ENCODE data around the gene DRAM2. TPM values are rescaled to one million over a fixed set of nuclear protein-coding genes. Genes with fewer than 3 reads are reported as not detected.

DRAM2 gene
- total and polyA plus RNA-seq, 9 of the 15 experiments (the other 6 are each of a cell fraction or from before 2014, with no cell fraction given): 29.0 to 161 (median 53.5) TPM

GRCh38 chr1:111131693-111132092 lies 8.2 kb downstream of the DRAM2 start:
- H3K9me1 ChIP-seq (ENCODE audit: control insufficient read depth, insufficient read depth, low read length): no peaks in the 10 kb centered on the region
- FAIRE-seq (no peak), DNase-seq (ENCODE audit: extremely low read depth in 1 of 4, low spot score in 3 of 4) (no peak), ATAC-seq (no peak)
- in situ Hi-C loops (cut with MboI): no loop called here
- ChIA-PET CTCF (ENCODE audit: low intra/inter-chr PET ratio) (interaction anchor here (0.6 kb wide), 1 partner anchor 87 kb away, joined by 3 read pairs; no protein-coding TSS in a partner anchor), POLR2A (interaction anchor here (0.8 to 1.2 kb wide), 4 partner anchors 9 to 29 kb away, joined by 3 to 4 read pairs (median 3); no protein-coding TSS in a partner anchor)
- no peaks in the 10 kb centered on the region for H3K27me3 ChIP-seq (ENCODE audit: control insufficient read depth in 2 of 2, insufficient read depth in 2 of 2, low read length in 2 of 2)
- no peaks in the 10 kb centered on the region for H4K20me1 ChIP-seq (replicated peaks; ENCODE audit: control insufficient read depth, insufficient read depth, low read length)
- WGBS (ENCODE audit: insufficient coverage, low coverage, missing lambda C conversion rate): 85% methylated on average over 4 of the region's 4 CpGs
- no peak overlapping the region for H2AFZ ChIP-seq (ENCODE audit: low read depth, low read length)
- TF ChIP-seq CEBPB (tag; IDR thresholded peaks at IDR 0.05): peak; percentile 62
- TF ChIP-seq SRSF1 (IDR thresholded peaks at IDR 0.05; ENCODE audit: low read depth, low read length): no peak
- H3K36me3 ChIP-seq (ENCODE audit: control insufficient read depth, insufficient read depth, low read length): peaks cover 48% of the 10 kb centered on the region
- H3K4me1 ChIP-seq (replicated peaks in 1 of 2; ENCODE audit: control insufficient read depth in 2 of 2, insufficient read depth in 2 of 2, low read length in 2 of 2): no peaks in the 10 kb centered on the region
- intact Hi-C loops (cut with micrococcal nuclease): no loop called here
- H3K79me2 ChIP-seq (ENCODE audit: control insufficient read depth, insufficient read depth, low read length): no peaks in the 10 kb centered on the region
- no TSS peak for BruUV-seq (replicated peaks)
- H3K9ac ChIP-seq (ENCODE audit: insufficient read depth in 1 of 2, low read depth in 2 of 2, low read length in 2 of 2): no peak overlapping the region
- no peak overlapping the region for H3K4me3 ChIP-seq
- no peak overlapping the region for H3K27ac ChIP-seq (ENCODE audit: extremely low read depth, low read depth, low read length)
- H3K9me3 ChIP-seq (replicated peaks; ENCODE audit: control insufficient read depth, insufficient read depth, low read depth, low read length): no peaks in the 10 kb centered on the region
- no peak overlapping the region for H3K4me2 ChIP-seq (ENCODE audit: insufficient read depth, low read length)

- POLR2A ChIA-PET: no interaction called here
- Histone ChIP-seq H3K9ac (ENCODE audit: insufficient read depth in 1 of 2, low read depth in 2 of 2, low read length in 2 of 2) (no peak overlapping the region), H3K36me3 (ENCODE audit: control insufficient read depth, insufficient read depth, low read length) (peaks cover 57% of the 10 kb centered on the region), H3K79me2 (ENCODE audit: control insufficient read depth, insufficient read depth, low read length) (no peaks in the 10 kb centered on the region), H3K4me1 (replicated peaks in 1 of 2; ENCODE audit: control insufficient read depth in 2 of 2, insufficient read depth in 2 of 2, low read length in 2 of 2) (no peaks in the 10 kb centered on the region), H3K9me3 (replicated peaks; ENCODE audit: control insufficient read depth, insufficient read depth, low read depth, low read length) (no peaks in the 10 kb centered on the region), H4K20me1 (replicated peaks; ENCODE audit: control insufficient read depth, insufficient read depth, low read length) (no peaks in the 10 kb centered on the region), H3K4me2 (ENCODE audit: insufficient read depth, low read length) (no peak overlapping the region), H3K4me3 (no peak overlapping the region), H2AFZ (ENCODE audit: low read depth, low read length) (no peak overlapping the region), H3K27ac (ENCODE audit: extremely low read depth, low read depth, low read length) (no peak overlapping the region), H3K9me1 (ENCODE audit: control insufficient read depth, insufficient read depth, low read length) (no peaks in the 10 kb centered on the region), H3K27me3 (ENCODE audit: control insufficient read depth in 2 of 2, insufficient read depth in 2 of 2, low read length in 2 of 2) (no peaks in the 10 kb centered on the region)
- CTCF ChIA-PET (ENCODE audit: low intra/inter-chr PET ratio): no interaction called here
- BruUV-seq (replicated peaks): no TSS peak
- WGBS (ENCODE audit: insufficient coverage, low coverage, missing lambda C conversion rate): 12% methylated on average over 1 of the region's 1 CpG
- DNase-seq (ENCODE audit: extremely low read depth in 1 of 4, low spot score in 3 of 4) (no peak), ATAC-seq (no peak), FAIRE-seq (no peak)
- in situ Hi-C loops (cut with MboI) (no loop called here), intact Hi-C loops (cut with micrococcal nuclease) (no loop called here)
- TF ChIP-seq ZNF232 (CRISPR knock-in tag; IDR thresholded peaks at IDR 0.05) (no peak), KDM1A (IDR thresholded peaks at IDR 0.05) (no peak), CEBPG (CRISPR knock-in tag; IDR thresholded peaks at IDR 0.05) (no peak), CEBPG (tag; conservative IDR thresholded peaks at IDR 0.05 in 1 of 2, IDR thresholded peaks at IDR 0.05 in 1 of 2) (0 out of 4 replicates have a peak, but pooled peaks of 1 of the 2 experiments have one; percentile 19), E2F1 (CRISPR knock-in tag; IDR thresholded peaks at IDR 0.05) (no peak), ATF6 (CRISPR knock-in tag; IDR thresholded peaks at IDR 0.05) (no peak), RBFOX2 (IDR thresholded peaks at IDR 0.05; ENCODE audit: low read depth, low read length) (no peak), ARID3A (IDR thresholded peaks at IDR 0.05; ENCODE audit: borderline replicate concordance, low read depth, low read length) (no peak), RBM34 (IDR thresholded peaks at IDR 0.05; ENCODE audit: borderline replicate concordance, insufficient read depth, low read length) (no peak)
Measured at GRCh38 chr1:111129376-111129775, 10.5 kb downstream of the DRAM2 start.

Data from K562 (cell line).